ENCODE measurements around the gene WBP11. TPM values are rescaled to one million over a fixed set of nuclear protein-coding genes. Genes with fewer than 3 reads are reported as not detected.

Gene WBP11
- total RNA-seq, 2 experiments from 2014 or later: 102 to 116 TPM

DNA sequence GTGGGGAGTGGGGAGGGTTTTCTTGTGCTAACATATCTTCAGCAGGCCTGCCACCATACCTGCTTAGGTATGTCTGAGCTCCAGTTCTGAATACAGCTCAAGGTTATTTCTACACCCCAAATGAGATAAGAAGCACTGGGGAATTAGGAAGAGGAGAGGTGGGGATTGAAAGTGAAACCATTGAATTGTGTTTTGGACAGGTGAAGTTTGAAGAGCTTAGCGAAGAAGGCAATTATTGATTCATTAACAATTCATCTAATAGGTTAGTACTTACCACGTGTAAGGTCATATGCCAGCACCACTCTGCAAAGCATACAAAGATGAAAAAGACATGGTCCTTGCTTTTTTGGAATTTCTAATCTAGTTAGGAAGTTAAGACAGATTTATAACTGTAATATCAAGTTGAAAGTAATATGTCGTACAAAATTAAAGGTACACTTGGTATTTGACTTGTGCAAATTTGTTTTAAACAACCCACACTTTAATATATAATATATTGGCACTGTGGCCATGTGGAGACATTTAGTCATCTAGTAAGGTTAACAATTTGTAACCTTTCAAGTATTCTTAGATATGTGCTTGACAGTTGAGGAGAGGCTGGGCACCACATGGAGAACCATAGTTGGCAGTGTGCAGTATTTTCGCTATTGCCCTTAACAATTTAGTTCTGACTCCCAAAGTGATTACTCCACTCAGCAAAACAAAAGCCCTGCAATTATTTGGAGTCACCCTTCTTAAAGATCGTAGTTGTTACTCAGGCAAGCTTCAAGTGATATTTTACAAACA lies 7.1 kb upstream of the WBP11 start:
- H3K27ac Mint-ChIP-seq: no peak overlapping the region
- CTCF ChIA-PET: interaction anchor here (0.7 to 2.3 kb wide), 9 partner anchors 12 to 411 kb away, joined by 3 to 7 read pairs (median 5); partner anchors contain the start of genes ERP27 and RERG

DNA sequence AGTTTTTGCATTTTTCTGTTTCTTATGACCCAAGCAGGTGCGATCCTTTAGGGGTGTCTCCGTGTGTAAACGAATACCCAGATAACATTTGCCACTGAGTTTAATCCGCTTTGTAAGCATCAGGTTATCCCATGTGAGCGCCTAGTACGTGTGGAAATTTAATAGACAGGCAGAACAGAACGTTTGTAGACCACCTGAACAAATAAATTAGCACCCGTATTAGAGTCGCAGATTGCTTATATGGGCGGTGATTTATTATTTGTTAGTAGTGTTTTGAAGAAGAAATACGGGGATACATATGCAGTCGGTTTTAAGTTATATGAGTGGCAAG lies 517 bp upstream of the WBP11 start:
- H3K4me1 Mint-ChIP-seq: peaks cover 20% of the 10 kb centered on the region
- no peak overlapping the region for H3K27ac Mint-ChIP-seq
- DNase-seq (no peak), ATAC-seq (peak; percentile 10)
- CTCF ChIA-PET: interaction anchor here (1.2 to 7.4 kb wide), 8 partner anchors 9 to 417 kb away, joined by 3 to 81 read pairs (median 5); partner anchors contain the start of gene RERG
- no peaks in the 10 kb centered on the region for H3K27me3 Mint-ChIP-seq
- H3K9me3 Mint-ChIP-seq (ENCODE audit: low read depth): no peaks in the 10 kb centered on the region
- H3K36me3 Mint-ChIP-seq: peaks cover 18% of the 10 kb centered on the region
- H3K4me3 Mint-ChIP-seq: no peak overlapping the region

More for the DNA sequence above, 7.1 kb upstream of the WBP11 start:
- Mint-ChIP-seq H3K36me3 (no peaks in the 10 kb centered on the region), H3K4me3 (no peak overlapping the region), H3K9me3 (ENCODE audit: low read depth) (no peaks in the 10 kb centered on the region), H3K4me1 (peaks cover 11% of the 10 kb centered on the region), H3K27me3 (no peaks in the 10 kb centered on the region)
- DNase-seq: no peak
- ATAC-seq: no peak

DNA sequence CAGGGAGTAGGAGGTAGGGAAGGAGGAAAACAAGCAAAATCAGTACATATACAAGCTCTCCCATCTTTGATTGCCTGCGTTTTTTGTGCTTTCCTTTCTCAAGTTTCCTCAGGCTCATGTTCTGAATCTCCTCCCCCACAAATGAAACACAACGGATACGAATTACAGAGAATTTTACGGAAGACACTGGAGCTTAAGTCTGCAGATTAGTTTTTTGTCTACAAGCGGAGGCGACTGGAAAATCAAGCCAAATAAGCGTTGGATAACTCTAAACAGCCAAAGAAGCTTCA lies 612 bp downstream of the WBP11 start:
- no peak for DNase-seq
- Mint-ChIP-seq H3K9me3 (ENCODE audit: low read depth) (no peaks in the 10 kb centered on the region), H3K4me3 (no peak overlapping the region), H3K27me3 (no peaks in the 10 kb centered on the region), H3K4me1 (peaks cover 20% of the 10 kb centered on the region), H3K36me3 (peaks cover 27% of the 10 kb centered on the region), H3K27ac (no peak overlapping the region)
- no peak for ATAC-seq
- CTCF ChIA-PET: interaction anchor here (0.6 to 7.4 kb wide), 9 partner anchors 10 to 419 kb away, joined by 3 to 81 read pairs (median 4); partner anchors contain the start of gene RERG

DNA sequence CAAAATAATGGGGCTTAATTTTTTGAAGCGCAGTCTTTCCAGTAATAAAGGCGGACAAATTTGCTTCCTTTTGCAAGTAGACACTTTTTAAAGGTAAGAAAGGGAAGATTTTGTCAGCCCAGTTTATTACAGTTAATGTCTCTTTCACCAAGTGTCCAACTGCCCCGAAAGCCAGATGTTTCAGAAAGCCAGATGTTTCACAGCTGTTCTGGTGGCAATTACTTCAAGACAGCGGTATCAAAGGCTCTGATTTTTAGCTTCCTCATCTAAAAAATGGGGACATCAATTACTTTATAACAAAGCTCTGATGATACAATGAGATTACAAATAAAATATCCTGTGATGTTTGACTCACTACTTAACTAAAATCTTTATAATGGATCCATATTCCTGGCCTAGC lies 1.0 kb downstream of the WBP11 start:
- Mint-ChIP-seq H3K36me3 (peaks cover 31% of the 10 kb centered on the region), H3K27me3 (no peaks in the 10 kb centered on the region), H3K27ac (no peak overlapping the region), H3K9me3 (ENCODE audit: low read depth) (no peaks in the 10 kb centered on the region), H3K4me1 (peaks cover 20% of the 10 kb centered on the region), H3K4me3 (no peak overlapping the region)
- DNase-seq (no peak), ATAC-seq (no peak)
- CTCF ChIA-PET: interaction anchor here (0.6 to 7.4 kb wide), 6 partner anchors 9 to 419 kb away, joined by 3 to 81 read pairs (median 4); partner anchors contain the start of gene RERG

DNA sequence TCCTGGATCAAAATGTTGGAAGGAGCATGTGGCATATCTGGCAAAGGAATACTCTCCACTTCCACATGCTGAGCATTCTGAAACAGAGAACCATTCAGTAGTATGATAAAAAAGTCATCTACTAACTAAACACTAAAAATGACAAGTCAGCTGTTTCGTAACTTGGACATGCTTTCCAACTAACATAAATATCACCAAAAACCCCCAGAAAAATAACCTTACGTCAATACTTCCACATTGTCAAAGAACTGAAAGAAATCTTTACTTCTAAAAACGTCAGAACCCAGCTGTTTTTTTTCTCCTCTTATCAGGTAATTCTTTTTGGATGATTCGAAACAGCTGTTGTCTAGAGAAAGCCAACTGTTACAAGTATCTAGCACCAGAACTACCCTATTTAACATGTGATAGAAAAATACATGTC lies 8.2 kb downstream of the WBP11 start:
- H3K4me1 Mint-ChIP-seq: peaks cover 3% of the 10 kb centered on the region
- no peaks in the 10 kb centered on the region for H3K27me3 Mint-ChIP-seq
- ATAC-seq (no peak), DNase-seq (no peak)
- H3K4me3 Mint-ChIP-seq: no peak overlapping the region
- H3K36me3 Mint-ChIP-seq: peaks cover 69% of the 10 kb centered on the region
- CTCF ChIA-PET: interaction anchor here (0.9 kb wide), 1 partner anchor 71 kb away, joined by 3 read pairs; no protein-coding TSS in a partner anchor
- H3K27ac Mint-ChIP-seq: no peak overlapping the region
- no peaks in the 10 kb centered on the region for H3K9me3 Mint-ChIP-seq (ENCODE audit: low read depth)

DNA sequence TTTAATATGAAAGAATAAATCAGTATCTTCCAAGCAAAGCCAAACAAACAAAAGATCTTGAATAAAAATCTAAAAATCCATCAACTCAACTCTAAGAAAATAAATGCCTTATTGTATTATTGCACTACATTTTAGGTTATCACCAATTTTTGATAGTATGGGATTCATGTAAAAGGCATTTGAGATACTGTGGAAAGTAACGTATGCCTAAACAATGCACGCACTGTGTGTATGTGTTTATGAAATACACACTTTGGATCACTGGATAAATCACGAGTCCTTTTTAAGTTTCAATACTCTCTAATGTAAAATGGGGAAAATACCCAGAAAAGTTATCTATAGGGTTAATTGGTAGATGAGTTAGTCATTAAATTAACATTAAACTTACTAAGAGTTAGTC lies 17.7 kb downstream of the WBP11 start:
- Mint-ChIP-seq H3K36me3 (peaks cover 49% of the 10 kb centered on the region), H3K9me3 (ENCODE audit: low read depth) (no peaks in the 10 kb centered on the region), H3K27ac (no peak overlapping the region), H3K27me3 (no peaks in the 10 kb centered on the region), H3K4me1 (peaks cover 5% of the 10 kb centered on the region), H3K4me3 (no peak overlapping the region)
- DNase-seq: no peak
- ATAC-seq: no peak
- CTCF ChIA-PET: no interaction called here

DNA sequence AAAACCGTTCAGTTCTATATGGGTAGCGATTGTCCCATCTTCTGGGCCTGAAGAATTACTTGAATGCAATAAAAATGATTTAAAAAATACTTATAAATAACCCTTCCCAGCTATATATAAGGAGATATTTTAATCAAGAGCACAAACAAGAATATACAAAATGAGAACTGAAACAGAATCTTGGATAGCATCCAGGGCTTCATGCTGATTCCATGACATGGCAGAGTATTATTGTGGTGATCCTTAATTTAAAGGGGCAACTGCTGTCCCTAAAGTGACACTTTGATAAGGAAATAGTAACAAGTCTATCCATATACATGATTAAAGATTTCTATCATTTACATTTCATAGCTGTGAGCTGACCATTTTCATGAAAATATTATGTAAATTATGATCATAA lies 18.8 kb downstream of the WBP11 start:
- Mint-ChIP-seq H3K4me3 (no peak overlapping the region), H3K27ac (no peak overlapping the region), H3K36me3 (peaks cover 38% of the 10 kb centered on the region), H3K27me3 (no peaks in the 10 kb centered on the region), H3K4me1 (peaks cover 10% of the 10 kb centered on the region), H3K9me3 (ENCODE audit: low read depth) (no peaks in the 10 kb centered on the region)
- DNase-seq (no peak), ATAC-seq (no peak)
- CTCF ChIA-PET: interaction anchor here (1.0 kb wide), 1 partner anchor 211 kb away, joined by 3 read pairs; no protein-coding TSS in a partner anchor

DNA sequence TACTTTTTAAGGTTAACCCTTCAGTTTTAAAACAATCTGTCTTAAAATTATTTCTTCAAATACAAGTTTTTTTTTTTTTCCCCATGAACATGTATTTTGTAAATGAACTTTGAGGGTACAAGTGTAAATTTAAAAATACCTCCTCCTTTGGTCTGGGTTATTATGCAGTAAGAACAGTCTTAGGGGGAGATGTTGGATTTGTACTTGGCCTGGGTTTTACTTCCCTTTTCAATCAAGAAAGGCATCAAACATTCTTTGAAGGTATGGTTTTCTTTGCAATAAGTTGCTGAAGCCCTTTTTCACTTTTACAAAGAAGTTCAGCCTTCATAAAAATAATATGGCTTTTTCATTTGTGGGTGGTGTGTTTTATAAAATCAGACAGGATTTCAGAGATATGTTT lies 20.5 kb downstream of the WBP11 start:
- peaks cover 11% of the 10 kb centered on the region for H3K4me1 Mint-ChIP-seq

DNA sequence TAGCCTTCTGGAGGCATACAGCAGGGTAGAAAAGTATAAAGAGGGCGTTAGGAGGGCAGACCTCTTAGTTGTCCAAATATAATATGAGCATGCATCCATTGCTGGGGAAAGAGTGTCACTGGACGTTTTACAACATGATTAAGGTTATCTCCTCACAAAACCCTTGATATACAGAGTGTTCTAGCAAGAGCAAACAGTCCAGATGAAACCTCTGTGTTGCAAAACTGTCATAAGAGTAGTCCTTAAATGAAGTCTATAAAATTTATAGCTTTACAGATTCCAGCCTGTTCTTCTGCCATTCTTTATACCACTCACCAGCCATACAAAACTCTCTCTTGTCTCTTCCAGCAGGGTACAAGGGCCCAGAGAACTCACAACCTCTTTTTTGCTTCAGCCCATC lies 21.7 kb downstream of the WBP11 start:
- CTCF ChIA-PET: interaction anchor here (0.9 to 1.2 kb wide), 3 partner anchors 9 to 214 kb away, joined by 3 read pairs; no protein-coding TSS in a partner anchor
- Mint-ChIP-seq H3K27ac (no peak overlapping the region), H3K27me3 (no peaks in the 10 kb centered on the region), H3K36me3 (peaks cover 17% of the 10 kb centered on the region), H3K4me3 (no peak overlapping the region), H3K9me3 (ENCODE audit: low read depth) (no peaks in the 10 kb centered on the region), H3K4me1 (peaks cover 15% of the 10 kb centered on the region)
- no peak for DNase-seq
- no peak for ATAC-seq

More for the DNA sequence above, 20.5 kb downstream of the WBP11 start:
- peaks cover 27% of the 10 kb centered on the region for H3K36me3 Mint-ChIP-seq
- ATAC-seq (no peak), DNase-seq (no peak)
- CTCF ChIA-PET: interaction anchor here (1.2 kb wide), 1 partner anchor 20 kb away, joined by 3 read pairs; no protein-coding TSS in a partner anchor
- H3K27ac Mint-ChIP-seq: no peak overlapping the region
- no peaks in the 10 kb centered on the region for H3K9me3 Mint-ChIP-seq (ENCODE audit: low read depth)
- no peak overlapping the region for H3K4me3 Mint-ChIP-seq
- H3K27me3 Mint-ChIP-seq: no peaks in the 10 kb centered on the region

DNA sequence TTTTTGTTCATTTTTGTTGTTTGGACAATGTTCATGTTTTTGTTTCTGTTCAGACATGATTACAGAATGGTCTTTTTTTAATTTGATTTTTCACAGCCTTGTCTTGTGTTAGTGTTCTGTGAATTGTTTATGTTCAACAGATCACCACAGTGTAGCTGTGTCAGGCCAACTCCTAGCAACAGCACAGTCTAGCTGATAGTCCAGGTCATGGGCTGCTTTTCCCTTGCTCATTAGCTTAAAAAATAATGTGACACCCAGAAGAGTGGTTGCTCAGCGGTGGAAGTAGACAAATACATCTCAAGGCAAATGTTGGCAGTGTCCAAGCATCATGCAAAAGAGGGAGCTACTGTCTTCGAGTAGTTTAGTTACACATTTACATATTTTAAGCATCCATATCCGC lies 22.4 kb downstream of the WBP11 start:
- Mint-ChIP-seq H3K9me3 (ENCODE audit: low read depth) (no peaks in the 10 kb centered on the region), H3K36me3 (peaks cover 16% of the 10 kb centered on the region), H3K27me3 (no peaks in the 10 kb centered on the region), H3K4me3 (no peak overlapping the region), H3K4me1 (peaks cover 22% of the 10 kb centered on the region), H3K27ac (no peak overlapping the region)
- CTCF ChIA-PET: interaction anchor here (1.0 kb wide), 2 partner anchors 11 to 13 kb away, joined by 3 read pairs; no protein-coding TSS in a partner anchor
- DNase-seq (no peak), ATAC-seq (no peak)

DNA sequence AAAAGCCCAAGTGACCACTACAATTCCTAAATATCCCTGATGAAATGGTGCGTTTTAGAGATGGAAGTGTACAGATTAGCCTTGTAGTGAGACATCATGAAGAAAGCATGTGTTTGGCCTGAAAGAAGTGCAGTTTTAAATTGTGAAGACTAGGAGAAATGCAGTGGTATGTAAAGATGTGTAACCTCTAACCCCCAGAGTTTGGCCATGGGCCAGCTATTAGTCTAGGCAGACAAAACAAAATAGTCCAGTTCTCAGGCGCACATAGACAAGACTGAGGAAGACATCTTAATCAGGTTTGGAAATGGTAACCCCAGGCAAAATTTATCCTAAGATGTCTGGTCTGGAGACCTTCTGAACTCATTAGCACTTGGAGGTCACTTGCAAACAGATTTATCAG lies 23.4 kb downstream of the WBP11 start:
- Mint-ChIP-seq H3K9me3 (ENCODE audit: low read depth) (no peaks in the 10 kb centered on the region), H3K36me3 (peaks cover 10% of the 10 kb centered on the region), H3K27ac (no peak overlapping the region), H3K27me3 (no peaks in the 10 kb centered on the region), H3K4me3 (no peak overlapping the region), H3K4me1 (peaks cover 27% of the 10 kb centered on the region)
- ATAC-seq: no peak
- DNase-seq: no peak
- CTCF ChIA-PET: interaction anchor here (0.6 to 1.0 kb wide), 2 partner anchors 24 to 930 kb away, joined by 3 read pairs; partner anchors contain the start of genes C12orf60 and WBP11

DNA sequence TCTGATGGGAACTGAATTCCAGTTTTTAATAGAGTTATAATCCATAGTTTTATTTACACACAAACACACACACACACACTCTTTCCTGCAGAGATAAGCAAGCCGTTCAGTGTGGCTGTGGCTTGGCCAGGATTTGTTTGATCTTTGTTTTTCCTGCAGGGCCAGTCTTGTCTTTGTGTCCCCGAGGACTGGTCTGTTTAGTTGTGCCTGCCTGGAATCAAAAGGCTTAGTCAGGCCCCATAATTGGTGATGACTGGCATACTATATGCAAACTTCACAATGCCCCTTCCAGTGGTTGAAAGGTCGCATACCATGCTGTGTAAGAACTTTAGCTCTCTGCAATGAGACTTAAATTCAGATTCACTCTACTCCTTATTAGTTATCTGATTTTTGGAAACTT lies 26.0 kb downstream of the WBP11 start:
- Mint-ChIP-seq H3K36me3 (peaks cover 1% of the 10 kb centered on the region), H3K27me3 (no peaks in the 10 kb centered on the region), H3K27ac (no peak overlapping the region), H3K9me3 (ENCODE audit: low read depth) (no peaks in the 10 kb centered on the region), H3K4me1 (peaks cover 37% of the 10 kb centered on the region), H3K4me3 (no peak overlapping the region)
- ATAC-seq (no peak), DNase-seq (no peak)
- CTCF ChIA-PET: interaction anchor here (1.2 to 2.1 kb wide), 3 partner anchors 54 to 218 kb away, joined by 4 to 9 read pairs (median 4); no protein-coding TSS in a partner anchor

GRCh38 chr12:14776236-14776961 lies 26.9 kb downstream of the WBP11 start:
- DNase-seq (no peak), ATAC-seq (no peak)
- Mint-ChIP-seq H3K27me3 (no peaks in the 10 kb centered on the region), H3K4me1 (peaks cover 43% of the 10 kb centered on the region), H3K27ac (no peak overlapping the region), H3K9me3 (ENCODE audit: low read depth) (no peaks in the 10 kb centered on the region), H3K36me3 (peaks cover 1% of the 10 kb centered on the region), H3K4me3 (peak overlapping the region; percentile 90)
- CTCF ChIA-PET: interaction anchor here (1.6 to 7.7 kb wide), 6 partner anchors 26 to 219 kb away, joined by 4 to 81 read pairs (median 10); partner anchors contain the start of genes C12orf60 and WBP11
